Measurements from ENCODE around the gene ITPR2.

The ITPR2 gene

GRCh38 chr12:26642361-26642760 is 190.6 kb downstream of the ITPR2 start:
- no peak for DNase-seq
- no peak overlapping the region for H3K4me3 ChIP-seq (ENCODE audit: low read length)
- TF ChIP-seq EZH2phosphoT487 (IDR thresholded peaks at IDR 0.05; ENCODE audit: low read length), result no peak
- no peak for TF ChIP-seq EZH2 (optimal IDR thresholded peaks at IDR 0.05; ENCODE audit: low read depth, low read length)
- no peak for TF ChIP-seq CTCF (IDR thresholded peaks at IDR 0.05; ENCODE audit: low read length)
- no peaks in the 10 kb centered on the region for H3F3A ChIP-seq (ENCODE audit: insufficient read depth, low read length)
- no peak overlapping the region for H3K27ac ChIP-seq (ENCODE audit: low read length)
- H3K4me2 ChIP-seq (ENCODE audit: low read depth, low read length), result no peak overlapping the region
- no peaks in the 10 kb centered on the region for H3K9me3 ChIP-seq (replicated peaks; ENCODE audit: insufficient read depth, low read length)
- H3K36me3 ChIP-seq (replicated peaks; ENCODE audit: insufficient read depth, low read length), result no peaks in the 10 kb centered on the region
- H3K27me3 ChIP-seq (replicated peaks; ENCODE audit: insufficient read depth, low read length), result no peaks in the 10 kb centered on the region
- H3K4me1 ChIP-seq (ENCODE audit: low read length), result no peaks in the 10 kb centered on the region
- no peaks in the 10 kb centered on the region for H3K9me2 ChIP-seq (replicated peaks; ENCODE audit: insufficient read depth, low read length)
- no peak overlapping the region for H2AFZ ChIP-seq (ENCODE audit: low read length)
- no peak overlapping the region for H3K9ac ChIP-seq (ENCODE audit: low read length)
- no peaks in the 10 kb centered on the region for H4K20me1 ChIP-seq (ENCODE audit: insufficient read depth, low read length)
- no peaks in the 10 kb centered on the region for H3K79me2 ChIP-seq (ENCODE audit: low read length)

- Histone ChIP-seq H3F3A (ENCODE audit: insufficient read depth, low read length) (no peaks in the 10 kb centered on the region), H3K27ac (ENCODE audit: low read length) (no peak overlapping the region), H3K4me3 (ENCODE audit: low read length) (no peak overlapping the region), H3K36me3 (replicated peaks; ENCODE audit: insufficient read depth, low read length) (no peaks in the 10 kb centered on the region), H4K20me1 (ENCODE audit: insufficient read depth, low read length) (no peaks in the 10 kb centered on the region), H3K4me1 (ENCODE audit: low read length) (no peaks in the 10 kb centered on the region), H3K79me2 (ENCODE audit: low read length) (no peaks in the 10 kb centered on the region), H3K9me3 (replicated peaks; ENCODE audit: insufficient read depth, low read length) (no peaks in the 10 kb centered on the region), H3K9ac (ENCODE audit: low read length) (no peak overlapping the region), H3K9me2 (replicated peaks; ENCODE audit: insufficient read depth, low read length) (no peaks in the 10 kb centered on the region), H2AFZ (ENCODE audit: low read length) (no peak overlapping the region), H3K27me3 (replicated peaks; ENCODE audit: insufficient read depth, low read length) (no peaks in the 10 kb centered on the region), H3K4me2 (ENCODE audit: low read depth, low read length) (no peak overlapping the region)
- DNase-seq, result no peak
- no peak for TF ChIP-seq EZH2phosphoT487 (IDR thresholded peaks at IDR 0.05; ENCODE audit: low read length)
- no peak for TF ChIP-seq CTCF (IDR thresholded peaks at IDR 0.05; ENCODE audit: low read length)
- TF ChIP-seq EZH2 (optimal IDR thresholded peaks at IDR 0.05; ENCODE audit: low read depth, low read length), result no peak
Observed at GRCh38 chr12:26636710-26637328, 196.2 kb downstream of the ITPR2 start.

DNA sequence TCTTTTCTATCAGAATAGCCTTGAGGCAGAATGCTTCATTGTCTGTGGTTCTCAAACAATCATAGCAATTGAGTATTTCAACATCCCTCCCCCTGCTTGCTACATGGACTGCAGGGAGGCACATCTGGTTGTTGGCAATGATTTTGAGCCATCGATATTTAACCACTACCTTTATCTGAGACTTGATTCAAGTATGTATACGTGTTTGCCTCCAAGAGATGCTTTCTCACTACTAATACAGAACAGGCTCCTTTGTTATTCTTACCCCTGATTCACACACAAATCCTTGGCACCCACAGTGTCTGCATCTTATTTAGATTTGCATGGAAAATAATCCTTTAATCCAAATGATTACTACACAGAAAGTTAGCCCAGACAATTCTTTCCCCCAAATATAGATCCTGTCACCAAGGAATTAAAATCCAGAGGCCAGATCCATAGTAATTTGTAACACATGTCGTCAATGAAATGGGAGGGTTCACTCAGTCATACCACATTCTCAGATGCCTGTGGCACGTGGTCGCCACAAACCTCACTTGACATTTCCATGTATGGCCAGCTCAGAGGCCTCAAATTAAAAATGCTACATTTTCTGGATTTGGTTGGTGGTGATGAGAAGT is 199.3 kb downstream of the ITPR2 start:
- Histone ChIP-seq H3K4me1 (ENCODE audit: low read length) (no peaks in the 10 kb centered on the region), H3K4me3 (ENCODE audit: low read length) (no peak overlapping the region), H3K79me2 (ENCODE audit: low read length) (no peaks in the 10 kb centered on the region), H3K9me2 (replicated peaks; ENCODE audit: insufficient read depth, low read length) (no peaks in the 10 kb centered on the region), H3K9ac (ENCODE audit: low read length) (no peak overlapping the region), H3K27ac (ENCODE audit: low read length) (no peak overlapping the region), H3K4me2 (ENCODE audit: low read depth, low read length) (no peak overlapping the region), H2AFZ (ENCODE audit: low read length) (no peak overlapping the region), H3K36me3 (replicated peaks; ENCODE audit: insufficient read depth, low read length) (no peaks in the 10 kb centered on the region), H3K9me3 (replicated peaks; ENCODE audit: insufficient read depth, low read length) (no peaks in the 10 kb centered on the region), H4K20me1 (ENCODE audit: insufficient read depth, low read length) (no peaks in the 10 kb centered on the region), H3K27me3 (replicated peaks; ENCODE audit: insufficient read depth, low read length) (no peaks in the 10 kb centered on the region), H3F3A (ENCODE audit: insufficient read depth, low read length) (no peaks in the 10 kb centered on the region)
- TF ChIP-seq CTCF (IDR thresholded peaks at IDR 0.05; ENCODE audit: low read length) (no peak), EZH2 (optimal IDR thresholded peaks at IDR 0.05; ENCODE audit: low read depth, low read length) (no peak), EZH2phosphoT487 (IDR thresholded peaks at IDR 0.05; ENCODE audit: low read length) (no peak)
- DNase-seq, result no peak

All from MM.1S (cell line).